LNCAP (cell line): ENCODE measurements around the gene NPHP4.

ENCODE experiments used
- CTCF ChIP-seq: fragments of 450-650 bp; IDR thresholded peaks from 2 replicates; pipeline ENCODE4 v1.5.1; 2017; ENCODE audit warnings: mild to moderate bottlenecking

The NPHP4 gene

GRCh38 chr1:5945445-5945844, 46.8 kb downstream of the NPHP4 start:
- TF ChIP-seq CTCF: no peak

GRCh38 chr1:5944843-5945167, 47.4 kb downstream of the NPHP4 start:
- TF ChIP-seq CTCF: no peak

- TF ChIP-seq CTCF: no peak
Measured at GRCh38 chr1:5944154-5944842, 47.9 kb downstream of the NPHP4 start.

GRCh38 chr1:5943343-5944124, 48.7 kb downstream of the NPHP4 start:
- TF ChIP-seq CTCF: no peak

- TF ChIP-seq CTCF: no peak
Measured at GRCh38 chr1:5941671-5942070, 50.6 kb downstream of the NPHP4 start.

GRCh38 chr1:5940723-5941407, 51.4 kb downstream of the NPHP4 start:
- TF ChIP-seq CTCF: no peak

GRCh38 chr1:5939271-5940170, 52.7 kb downstream of the NPHP4 start:
- TF ChIP-seq CTCF: no peak
